Stimulated activated CD4-positive, alpha-beta T cell treated with anti-CD3 and anti-CD28 coated beads, Interleukin-2, amount 100 ng/mL, for 24 hours (primary cell): ENCODE data around the gene MUTYH.
"Not testable (repeated sequence)": the region's sequence is repeated elsewhere in the genome, so short reads cannot be mapped to it uniquely, and the experiment has no call there.

Source experiments
- DNase-seq, 2 donors: peaks; one replicate each; pipeline ENCODE4 v3.0.0-alpha.2; 2020

MUTYH gene

DNA sequence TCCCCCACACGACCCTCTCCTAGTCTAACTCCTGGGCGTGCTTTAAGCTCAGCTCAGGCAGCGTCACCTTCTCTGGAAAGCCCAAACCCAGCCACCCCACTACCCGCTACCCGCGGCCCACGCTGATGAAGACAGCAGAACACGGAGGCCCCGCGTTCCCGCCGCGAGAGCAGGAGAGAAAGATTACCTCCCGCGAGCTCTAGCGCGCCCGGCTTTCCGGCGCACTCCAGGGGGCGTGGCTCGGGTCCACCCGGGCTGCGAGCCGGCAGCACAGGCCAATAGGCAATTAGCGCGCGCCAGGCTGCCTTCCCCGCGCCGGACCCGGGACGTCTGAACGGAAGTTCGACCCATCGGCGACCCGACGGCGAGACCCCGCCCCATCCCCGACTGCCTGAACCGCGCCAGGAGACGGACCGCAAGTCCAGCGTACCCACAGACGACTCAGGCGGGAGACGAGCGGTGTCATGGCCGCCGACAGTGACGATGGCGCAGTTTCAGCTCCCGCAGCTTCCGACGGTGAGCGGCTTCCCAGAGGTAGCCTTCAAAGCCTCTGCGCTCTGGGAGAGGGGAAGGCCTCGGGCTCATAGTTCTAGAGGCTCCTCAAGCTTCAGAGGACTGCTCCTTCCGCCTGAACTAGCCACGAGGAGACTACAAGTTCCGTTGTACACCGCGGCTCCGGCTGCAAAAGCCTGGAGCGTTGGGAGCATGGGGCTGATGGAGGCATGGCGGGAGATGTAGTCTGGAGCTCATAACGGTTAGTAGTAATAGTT is at the start of gene MUTYH, which contains the start of gene TOE1:
Gene MUTYH, minus strand, starts transcription at position 652 of the 770 bp plus-strand sequence. CDS start 5,935 bp downstream, outside the sequence.
Gene TOE1, plus strand, starts transcription at position 382 of the 770 bp plus-strand sequence. Its CDS starts 83 bp downstream, at position 465.
- DNase-seq: peak; percentile 94 to 99

DNA sequence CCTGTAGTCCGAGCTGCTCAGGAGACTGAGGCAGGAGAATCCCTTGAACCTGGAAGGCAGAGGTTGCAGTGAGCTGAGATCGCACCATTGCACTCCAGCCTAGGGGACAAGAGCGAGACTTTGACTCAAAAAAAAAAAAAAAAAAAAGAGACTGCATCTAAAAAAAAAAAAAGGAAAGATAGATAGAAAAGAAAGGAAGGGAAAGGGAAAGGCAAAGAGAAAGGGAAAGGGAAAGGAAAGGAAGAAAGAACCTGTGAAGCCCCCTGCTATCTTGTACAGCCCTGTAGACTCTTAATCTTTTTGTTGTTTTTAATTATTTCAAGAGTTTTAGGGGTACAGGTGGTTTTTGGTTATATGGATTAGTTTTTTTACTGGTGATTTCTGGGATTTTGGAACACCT is 46.0 kb upstream of the MUTYH start:
- no peak for DNase-seq

DNA sequence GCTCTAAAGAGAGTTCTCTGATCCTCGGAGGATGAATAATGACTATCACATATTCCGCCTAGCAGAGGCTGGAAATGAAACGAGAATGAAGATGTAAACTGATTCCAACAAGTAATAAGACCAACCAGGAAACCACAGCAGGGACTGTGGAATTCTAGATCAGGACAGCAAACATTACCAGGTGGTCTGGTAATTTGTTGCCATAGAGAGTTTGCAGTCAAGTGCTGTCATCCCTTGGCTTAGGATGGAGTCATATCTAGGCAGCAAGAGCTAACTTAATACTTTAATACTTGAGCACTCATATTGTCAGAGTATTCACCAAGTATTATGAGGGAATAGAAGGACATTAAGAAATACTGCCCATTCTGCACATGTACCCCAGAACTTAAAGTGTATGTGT is 45.1 kb upstream of the MUTYH start:
- DNase-seq: no peak

DNA sequence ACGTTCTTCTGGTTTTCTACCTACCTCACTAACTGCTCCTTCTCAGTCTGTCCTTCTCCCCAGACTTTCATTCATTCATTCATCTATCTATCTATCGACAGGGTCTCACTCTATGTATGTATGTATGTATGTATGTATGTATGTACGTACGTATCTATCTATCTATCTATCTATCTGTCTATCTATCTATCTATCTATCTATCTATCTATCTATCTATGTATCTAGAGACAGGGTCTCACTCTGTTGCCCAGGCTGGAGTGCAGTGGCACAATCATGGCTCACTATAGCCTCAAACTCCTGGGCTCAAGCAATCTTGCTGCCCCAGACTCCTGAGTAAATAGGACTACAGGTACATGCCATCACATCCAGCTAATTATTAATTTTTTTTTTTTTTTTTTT is 44.0 kb upstream of the MUTYH start:
- DNase-seq: not testable (repeated sequence)

DNA sequence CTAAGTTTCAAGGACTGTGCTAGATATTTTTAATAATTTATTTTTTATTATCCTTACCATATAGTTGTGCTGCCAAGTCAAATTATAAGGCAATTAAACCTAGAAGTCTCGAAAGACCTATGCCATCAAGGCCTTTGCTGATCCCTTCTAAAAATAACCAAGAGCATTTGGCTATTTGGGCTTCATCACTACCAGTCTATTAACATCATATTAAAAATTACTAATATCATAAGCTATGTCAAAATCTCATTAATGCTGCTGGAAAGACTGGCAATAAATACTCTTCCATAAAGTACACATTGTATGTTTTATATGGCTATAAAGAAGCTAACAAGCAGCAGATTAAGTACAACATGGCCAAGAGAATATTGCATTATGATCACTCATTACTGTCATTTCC is 43.0 kb upstream of the MUTYH start:
- no peak for DNase-seq

DNA sequence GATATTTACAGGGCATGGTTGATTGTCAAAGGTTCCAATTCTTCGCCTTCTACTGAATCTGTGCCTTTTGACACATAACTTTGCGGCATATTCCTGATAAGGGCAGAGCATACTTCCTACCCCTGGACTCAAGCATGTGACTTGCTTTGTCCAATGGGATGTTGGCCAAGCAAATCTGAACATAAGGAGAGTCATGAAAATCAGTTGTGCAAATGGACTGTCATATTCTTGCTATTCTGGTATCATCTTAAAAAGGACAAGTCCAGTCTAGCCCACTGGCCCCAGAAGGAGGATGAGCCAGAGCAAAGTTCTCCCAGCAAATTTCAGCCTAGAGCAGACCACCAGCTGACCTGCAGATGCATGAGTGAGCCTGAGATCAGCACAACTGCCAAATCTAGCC is 41.0 kb upstream of the MUTYH start:
- DNase-seq: no peak

DNA sequence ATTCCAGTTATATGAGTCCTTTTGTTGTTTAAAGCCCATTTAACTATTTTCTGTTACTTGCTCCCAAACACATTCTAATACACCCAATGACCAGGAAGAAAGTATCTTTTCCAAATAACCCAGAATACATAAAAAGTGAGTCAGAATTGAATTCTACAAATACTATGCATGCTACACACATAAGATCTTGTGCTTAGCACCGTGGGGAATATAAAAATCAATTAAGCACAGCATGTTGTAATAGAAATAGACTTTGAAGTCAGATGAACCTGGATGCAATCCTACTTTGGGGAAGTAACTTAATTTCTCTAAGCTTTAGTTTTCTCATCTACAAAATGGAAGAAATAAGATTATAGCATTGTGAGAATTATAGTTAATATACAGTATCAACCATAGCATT is 40.5 kb upstream of the MUTYH start:
- DNase-seq: no peak

DNA sequence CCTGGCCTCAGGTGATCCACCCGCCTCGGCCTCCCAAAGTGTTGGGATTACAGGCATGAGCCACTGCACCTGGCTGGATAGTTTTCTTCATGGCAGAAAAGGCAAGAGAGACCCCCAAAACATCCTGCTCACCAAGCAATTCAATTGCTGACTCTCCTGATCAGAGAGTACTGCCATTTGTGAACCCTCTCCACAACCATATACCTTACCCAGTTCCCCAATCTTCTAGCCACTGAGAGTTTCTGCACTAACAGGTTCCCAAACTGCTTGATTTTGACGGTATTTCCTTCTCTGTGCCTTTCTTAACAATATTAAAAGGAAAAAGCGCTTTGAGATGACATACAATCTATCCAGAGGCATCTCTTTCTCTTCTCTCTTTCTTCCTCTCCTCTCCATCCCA is 39.9 kb upstream of the MUTYH start:
- no peak for DNase-seq

DNA sequence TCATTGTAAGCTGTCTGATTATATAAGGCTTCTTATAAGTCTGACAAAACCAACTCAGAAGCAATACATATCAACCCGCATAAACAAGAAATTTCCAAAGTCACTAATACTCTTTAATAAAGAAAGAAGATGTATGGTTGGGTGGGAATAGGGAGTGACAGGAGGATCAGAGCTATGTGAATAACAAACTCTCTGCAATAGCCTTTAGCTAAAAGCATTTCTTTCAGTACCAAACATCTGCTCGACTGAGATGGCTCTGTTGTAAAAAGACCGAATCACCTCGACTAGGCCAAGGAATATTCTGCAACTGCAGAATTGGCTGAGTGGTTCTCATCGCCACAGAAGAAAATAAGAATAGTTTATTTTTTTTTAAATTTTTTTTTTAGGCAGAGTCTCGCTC is 39.3 kb upstream of the MUTYH start:
- no peak for DNase-seq

DNA sequence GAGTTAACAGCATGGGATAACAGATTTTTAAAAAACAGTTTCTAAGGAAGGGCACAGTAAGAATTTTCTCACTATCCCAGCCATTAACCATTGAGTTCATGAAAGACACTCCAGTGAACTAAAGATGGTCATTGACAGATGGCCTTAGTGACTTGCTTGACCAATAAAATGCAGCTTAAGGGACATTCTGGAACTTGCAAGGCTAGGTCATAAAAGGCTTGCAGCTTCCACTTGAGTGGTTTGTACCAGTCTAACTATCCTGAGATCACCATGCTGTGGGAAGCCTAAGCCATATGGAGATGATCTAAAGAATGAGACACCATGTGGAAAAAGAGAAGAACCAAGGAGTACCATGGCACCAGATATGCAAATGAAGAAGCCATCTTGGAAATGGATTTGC is 37.9 kb upstream of the MUTYH start:
- no peak for DNase-seq

DNA sequence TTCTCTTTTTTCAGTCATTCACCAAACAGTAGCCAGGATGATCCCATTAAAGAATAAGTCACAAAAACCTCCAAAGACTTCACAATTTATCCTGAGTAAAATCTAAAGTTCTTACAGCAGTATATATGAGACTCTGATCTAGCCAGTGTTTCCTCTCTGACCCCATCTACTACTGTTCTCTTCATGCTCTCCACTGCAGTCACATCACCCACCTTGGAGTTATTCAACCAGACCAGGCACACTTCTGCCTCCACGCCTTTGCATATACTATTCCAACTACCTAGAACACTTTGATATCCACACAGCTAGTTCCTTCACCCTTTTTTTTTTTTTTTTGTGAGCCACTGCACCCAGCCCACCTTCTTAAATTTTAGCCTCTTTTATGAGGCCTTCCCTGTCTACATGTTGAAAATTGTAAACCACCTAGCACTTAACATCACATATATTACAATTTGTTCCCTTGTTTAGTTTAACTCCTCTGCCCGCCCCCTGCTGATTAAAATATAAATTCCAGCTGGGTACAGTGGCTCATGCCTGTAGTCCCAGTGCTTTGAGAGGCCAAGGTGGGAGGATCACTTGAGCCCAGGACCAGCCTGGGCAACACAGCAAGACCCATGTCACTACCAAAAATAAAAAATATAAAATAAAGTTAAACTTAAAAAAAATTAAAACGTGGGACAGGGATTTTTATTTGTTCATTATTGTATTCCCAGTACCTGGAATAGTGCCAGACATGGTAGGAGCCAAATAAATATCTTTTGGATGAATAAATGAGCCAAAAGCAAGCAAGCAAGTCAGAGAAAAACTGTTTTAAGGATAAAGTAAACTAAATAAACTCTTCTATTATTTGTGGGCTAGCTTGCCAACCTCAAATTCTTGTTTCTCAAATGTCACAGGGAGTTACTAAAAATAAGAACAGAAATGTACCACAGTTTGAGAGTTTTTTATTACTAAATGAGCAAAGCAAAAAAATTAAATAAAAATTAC is 35.2 kb upstream of the MUTYH start:
- DNase-seq: no peak

DNA sequence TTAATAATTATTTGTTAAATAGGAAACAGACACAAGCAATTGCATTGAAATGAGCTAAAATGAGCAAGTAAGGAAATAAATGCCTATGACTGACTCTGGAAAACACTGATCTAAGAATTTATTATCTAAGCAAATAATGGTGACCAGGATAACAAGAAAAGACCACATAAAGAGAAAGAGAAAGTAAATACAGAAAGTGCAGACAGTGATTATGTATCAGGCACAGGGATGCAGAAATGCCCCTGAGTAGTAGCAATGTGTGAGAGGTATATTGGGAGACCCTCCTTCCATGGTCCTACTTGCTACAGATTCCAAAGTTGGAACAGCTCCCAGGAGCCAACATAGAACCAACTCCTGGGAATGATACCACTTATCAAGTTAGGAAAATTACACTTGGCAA is 33.3 kb upstream of the MUTYH start:
- no peak for DNase-seq

DNA sequence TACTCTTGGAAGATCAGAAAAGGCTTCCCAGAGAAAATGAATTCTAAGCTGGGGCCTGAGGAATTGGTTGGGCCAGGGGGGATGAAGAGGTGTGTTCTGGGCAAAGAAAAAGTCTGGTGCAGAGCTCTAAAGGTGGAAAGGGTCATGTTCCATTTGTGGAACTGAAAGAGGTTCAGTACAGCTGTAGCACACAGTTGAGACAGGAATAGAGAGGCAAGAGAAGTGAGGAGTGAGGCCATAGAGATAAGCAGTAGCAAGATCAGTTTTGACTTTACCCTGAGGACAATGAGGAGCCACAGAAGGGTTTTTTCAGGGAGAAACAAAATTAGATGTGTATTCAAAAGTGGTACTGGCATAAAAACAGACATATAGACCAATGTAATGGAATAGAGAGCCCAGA is 30.3 kb upstream of the MUTYH start:
- no peak for DNase-seq

DNA sequence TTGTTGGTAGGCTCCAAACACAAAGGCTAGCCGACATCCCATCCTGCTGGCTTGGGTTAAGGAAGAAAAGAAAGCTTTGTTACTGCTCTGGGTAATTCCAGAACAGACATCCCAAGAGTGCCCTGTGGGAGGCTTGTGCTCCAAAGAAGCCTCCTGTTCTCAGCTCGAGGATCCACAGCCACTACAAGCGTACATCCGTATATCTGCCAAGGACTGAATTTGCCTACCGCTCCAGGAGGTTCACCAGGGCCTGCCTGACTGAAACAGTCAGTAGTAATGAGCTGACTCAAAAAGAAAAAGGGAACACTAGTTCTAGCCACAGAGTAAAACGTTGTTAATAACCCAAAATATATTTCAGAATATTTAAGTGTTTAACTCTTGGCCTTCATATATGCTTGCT is 24.8 kb upstream of the MUTYH start:
- DNase-seq: no peak

DNA sequence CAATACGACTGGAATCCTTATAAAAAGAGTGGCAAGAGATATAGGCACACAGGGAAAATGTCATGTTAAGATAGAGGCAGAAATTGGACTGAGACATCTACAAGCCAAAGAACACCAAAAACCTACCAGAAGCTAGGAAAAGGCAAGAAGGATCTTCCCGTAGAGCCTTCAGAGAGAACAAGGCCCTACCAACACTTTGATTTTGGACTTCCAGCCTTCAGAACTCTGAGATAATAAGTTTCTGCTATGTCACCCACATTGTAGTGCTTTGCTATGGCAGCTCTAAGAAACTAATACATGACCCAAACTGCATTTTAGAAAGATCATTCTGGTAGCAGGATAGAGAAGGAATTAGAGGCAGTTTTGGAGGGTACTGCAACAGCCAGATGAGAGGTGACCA is 24.1 kb upstream of the MUTYH start:
- DNase-seq: no peak

DNA sequence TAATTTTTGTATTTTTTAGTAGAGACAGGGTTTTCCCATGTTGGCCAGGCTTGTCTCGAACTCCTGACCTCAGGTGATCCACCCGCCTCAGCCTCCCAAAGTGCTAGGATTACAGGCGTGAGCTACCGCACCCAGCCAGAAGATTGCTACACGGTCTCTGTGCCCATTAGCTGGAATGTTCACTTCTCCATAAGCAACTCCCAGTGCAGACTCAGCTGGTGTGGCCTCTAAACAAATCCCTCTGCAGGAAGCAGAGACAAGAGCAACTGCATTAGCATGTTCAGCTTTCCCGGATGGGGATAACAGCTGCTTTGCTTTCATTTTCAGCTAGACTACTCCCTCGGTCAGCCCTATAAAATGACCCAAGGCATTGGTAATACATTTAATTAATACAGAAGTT is 20.7 kb upstream of the MUTYH start:
- not testable (repeated sequence) for DNase-seq

DNA sequence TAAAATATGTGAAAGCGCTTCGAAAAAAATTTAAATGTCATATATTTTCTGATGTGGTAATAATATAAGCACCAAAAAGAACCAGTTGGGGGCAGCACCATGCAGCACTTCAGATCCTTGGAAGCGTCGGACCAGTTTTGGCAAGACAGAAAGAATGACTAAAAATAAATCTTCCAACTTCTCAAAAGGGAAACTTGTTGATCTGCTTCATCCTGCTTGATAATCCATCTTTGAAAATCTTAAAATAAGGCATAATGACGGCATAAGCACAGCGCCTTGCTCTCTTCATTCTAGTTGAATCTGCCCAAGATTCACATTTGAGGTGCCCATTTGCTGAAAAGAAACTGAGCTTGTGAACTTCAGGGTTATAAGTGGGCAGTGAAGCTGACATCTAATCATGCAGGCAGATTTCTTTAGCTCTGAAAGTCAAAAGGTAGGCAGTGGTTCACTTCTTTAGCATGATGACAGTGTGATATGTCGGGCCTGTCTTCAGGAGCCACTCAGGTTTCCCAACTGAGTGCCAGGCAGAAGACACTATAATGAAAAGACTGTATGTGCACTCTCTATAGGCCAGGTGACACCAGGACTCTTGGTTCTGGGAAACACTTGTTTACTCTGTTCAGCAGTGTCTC is 19.8 kb upstream of the MUTYH start:
- DNase-seq: peak; percentile 61

DNA sequence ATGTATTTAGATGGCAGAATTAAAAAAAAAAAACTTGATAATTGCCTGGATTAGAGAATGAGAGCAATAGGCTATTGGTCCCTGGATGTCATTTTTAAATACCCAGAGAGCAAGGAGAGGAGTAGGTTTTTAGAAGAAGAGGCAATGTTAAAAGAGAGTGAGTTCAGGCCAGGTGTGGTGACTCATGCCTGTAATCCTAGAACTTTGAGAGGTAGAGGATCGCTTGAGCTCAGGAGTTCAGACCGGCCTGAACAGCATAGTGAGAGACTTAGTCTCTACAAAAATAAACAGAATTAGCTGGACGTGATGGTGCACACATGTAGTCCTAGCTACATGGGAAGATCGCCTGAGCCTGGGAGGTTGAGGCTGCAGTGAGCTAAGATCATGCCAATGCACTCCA is 15.9 kb upstream of the MUTYH start:
- DNase-seq: no peak

DNA sequence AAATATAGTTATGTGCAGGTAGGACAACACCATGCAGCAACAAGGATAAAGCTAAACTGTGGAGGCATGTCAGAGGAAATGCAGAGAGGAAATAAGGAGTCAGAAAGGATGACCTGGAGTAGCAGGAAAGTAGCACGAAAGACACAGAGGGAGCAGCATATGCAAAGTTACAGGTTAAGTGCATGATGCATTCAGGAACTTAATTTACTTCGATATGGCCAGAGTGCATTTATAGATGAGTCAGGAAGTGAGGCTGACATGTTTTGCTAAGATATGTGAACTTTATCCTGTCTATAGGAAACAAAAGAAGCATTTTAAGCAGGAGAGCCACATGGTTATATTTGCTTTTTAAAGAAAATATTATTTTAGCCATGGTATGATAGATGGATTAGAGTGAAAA is 15.4 kb upstream of the MUTYH start:
- no peak for DNase-seq

DNA sequence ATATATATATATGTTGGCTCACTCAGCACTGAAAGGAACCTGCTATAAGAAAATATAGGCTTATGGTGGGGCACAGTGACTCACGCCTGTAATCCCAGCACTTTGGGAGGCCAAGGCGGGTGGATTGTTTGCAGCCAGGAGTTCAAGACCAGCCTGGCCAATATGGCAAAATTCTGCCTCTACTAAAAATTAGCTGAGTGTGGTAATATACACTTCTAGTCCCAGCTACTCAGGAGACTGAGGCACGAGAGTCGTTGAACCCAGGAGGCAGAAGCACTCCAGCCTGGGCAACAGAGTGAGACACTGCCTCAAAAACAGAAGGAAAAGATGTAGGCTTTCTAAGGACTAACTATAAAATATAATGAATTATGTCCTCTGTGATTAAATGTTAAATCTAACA is 14.6 kb upstream of the MUTYH start:
- no peak for DNase-seq

DNA sequence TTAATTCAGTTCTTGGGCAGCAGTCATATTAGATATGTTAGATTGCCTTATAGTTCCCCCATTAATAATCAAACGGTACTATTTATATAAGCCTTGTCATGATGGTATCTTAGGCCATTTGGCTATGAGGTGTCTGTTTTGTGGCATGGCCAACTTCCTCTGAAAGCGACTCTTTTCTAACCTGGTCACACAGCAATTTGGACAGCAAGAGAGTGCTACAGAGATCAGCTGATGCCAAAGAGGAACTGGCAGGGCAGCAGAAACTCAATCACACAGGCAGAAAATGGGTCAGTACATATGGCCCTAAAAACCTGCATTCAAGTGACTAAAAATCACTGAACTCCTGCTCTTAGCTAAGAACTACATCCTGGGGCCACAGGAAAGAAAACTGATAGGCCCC is 13.4 kb upstream of the MUTYH start:
- DNase-seq: no peak

DNA sequence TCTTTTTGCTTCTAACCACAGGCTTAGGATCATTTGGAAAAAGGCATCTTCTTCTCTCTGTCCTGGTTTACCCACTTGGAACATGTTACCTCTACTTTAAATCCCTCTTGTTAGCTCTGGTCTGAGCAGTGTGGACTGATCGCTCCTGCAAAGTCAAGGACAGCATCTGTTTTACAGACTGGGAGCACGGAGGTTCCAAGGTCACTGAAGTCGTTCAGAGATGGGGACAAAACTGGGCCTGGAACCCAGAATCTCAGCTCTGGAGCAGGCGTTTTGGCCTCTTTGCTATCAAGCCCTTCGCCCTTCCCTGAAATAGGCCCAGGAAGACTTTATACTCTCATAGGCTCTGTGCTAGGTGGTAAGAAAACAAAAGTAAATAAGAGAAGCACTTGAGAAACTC is 11.3 kb upstream of the MUTYH start:
- DNase-seq: no peak

DNA sequence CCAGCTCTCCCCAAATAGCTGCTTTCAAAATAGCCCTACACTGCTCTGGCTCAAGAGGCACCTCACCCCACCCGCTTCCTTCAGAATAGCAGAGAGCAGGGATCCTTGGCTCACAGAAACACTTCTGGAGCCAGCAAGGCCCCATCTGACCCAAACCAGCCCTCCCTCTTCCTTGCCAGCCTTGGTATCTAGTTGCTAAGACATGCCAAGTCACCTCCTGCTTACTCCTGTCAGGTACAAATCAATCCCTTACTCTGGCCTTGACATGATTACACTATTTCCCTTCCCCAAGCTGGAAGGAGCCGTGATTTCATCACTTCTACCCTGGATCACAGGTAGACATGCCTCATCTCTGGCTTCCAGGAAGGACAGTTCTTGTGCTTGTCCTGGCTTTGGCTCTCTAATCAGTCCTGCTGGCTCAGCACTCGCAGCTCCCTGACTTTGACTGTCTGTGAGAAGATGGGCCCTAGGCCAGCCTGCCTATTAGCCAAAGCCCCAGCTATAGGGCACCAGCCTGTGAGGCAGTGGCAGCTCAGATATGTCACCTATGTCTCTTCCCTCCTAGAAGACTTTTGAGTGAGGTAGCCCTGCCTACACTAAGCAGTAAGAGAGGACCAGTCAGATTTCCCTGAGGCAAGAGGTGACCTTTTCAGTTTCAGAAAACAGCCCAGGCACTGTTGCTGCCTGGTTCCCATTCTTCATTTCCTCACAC is 8.9 kb upstream of the MUTYH start:
- no peak for DNase-seq
